Ishikawa (cell line): Measurements from ENCODE around the gene ZRANB2.

Experiments
- EGR1 ChIP-seq: IDR thresholded peaks from 2 replicates; pipeline ENCODE4 v1.6.1; 2012
- EP300 ChIP-seq: IDR thresholded peaks from 2 replicates; pipeline ENCODE4 v1.6.1; 2012; ENCODE audit warnings: borderline replicate concordance
- RAD21 ChIP-seq: IDR thresholded peaks from 2 replicates; pipeline ENCODE4 v1.6.1; 2012; ENCODE audit warnings: low read depth
- TAF1 ChIP-seq: IDR thresholded peaks from 2 replicates; pipeline ENCODE4 v1.6.1; 2012; ENCODE audit warnings: low read depth, mild to moderate bottlenecking
- TCF12 ChIP-seq: IDR thresholded peaks from 2 replicates; pipeline ENCODE4 v1.6.1; 2012; ENCODE audit warnings: low read depth
- TEAD4 ChIP-seq: IDR thresholded peaks from 2 replicates; pipeline ENCODE4 v1.6.1; 2012
- YY1 ChIP-seq: IDR thresholded peaks from 2 replicates; pipeline ENCODE4 v1.6.1; 2012; ENCODE audit warnings: low read depth
- TF ChIP-seq, protein P1 (sequence below): IDR thresholded peaks from 2 replicates; pipeline ENCODE4 v1.6.1; 2012; ENCODE audit warnings: low read depth, mild to moderate bottlenecking
- TF ChIP-seq, protein P2 (sequence below): IDR thresholded peaks from 2 replicates; pipeline ENCODE4 v1.6.1; 2012
- TF ChIP-seq, protein P3 (sequence below): IDR thresholded peaks from 2 replicates; pipeline ENCODE4 v1.6.1; 2012

DNA sequence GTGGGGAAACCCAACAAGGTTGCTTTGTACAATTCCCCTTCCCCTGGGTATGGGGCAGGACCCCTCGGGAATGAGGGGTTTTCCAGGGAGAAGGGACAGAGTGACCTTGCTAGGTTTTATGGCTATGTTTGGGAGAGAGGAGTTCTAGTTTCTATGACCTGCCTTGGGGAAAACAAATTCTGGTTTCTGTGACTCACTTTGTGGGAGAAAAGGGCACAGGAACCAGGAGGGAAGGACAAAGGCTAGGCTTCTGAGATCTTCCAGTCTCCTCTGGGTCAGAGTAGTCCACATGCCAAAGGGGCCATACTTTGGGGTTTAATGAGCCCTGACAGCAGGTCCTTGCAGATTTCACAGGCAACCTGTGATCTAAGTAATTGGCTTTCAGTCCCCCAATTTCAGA lies 27.7 kb downstream of the ZRANB2 start:
- TF ChIP-seq TEAD4 (no peak), EP300 (no peak), YY1 (no peak), TAF1 (no peak), EGR1 (no peak), TCF12 (no peak), RAD21 (no peak)
- TF ChIP-seq, protein P1, sequence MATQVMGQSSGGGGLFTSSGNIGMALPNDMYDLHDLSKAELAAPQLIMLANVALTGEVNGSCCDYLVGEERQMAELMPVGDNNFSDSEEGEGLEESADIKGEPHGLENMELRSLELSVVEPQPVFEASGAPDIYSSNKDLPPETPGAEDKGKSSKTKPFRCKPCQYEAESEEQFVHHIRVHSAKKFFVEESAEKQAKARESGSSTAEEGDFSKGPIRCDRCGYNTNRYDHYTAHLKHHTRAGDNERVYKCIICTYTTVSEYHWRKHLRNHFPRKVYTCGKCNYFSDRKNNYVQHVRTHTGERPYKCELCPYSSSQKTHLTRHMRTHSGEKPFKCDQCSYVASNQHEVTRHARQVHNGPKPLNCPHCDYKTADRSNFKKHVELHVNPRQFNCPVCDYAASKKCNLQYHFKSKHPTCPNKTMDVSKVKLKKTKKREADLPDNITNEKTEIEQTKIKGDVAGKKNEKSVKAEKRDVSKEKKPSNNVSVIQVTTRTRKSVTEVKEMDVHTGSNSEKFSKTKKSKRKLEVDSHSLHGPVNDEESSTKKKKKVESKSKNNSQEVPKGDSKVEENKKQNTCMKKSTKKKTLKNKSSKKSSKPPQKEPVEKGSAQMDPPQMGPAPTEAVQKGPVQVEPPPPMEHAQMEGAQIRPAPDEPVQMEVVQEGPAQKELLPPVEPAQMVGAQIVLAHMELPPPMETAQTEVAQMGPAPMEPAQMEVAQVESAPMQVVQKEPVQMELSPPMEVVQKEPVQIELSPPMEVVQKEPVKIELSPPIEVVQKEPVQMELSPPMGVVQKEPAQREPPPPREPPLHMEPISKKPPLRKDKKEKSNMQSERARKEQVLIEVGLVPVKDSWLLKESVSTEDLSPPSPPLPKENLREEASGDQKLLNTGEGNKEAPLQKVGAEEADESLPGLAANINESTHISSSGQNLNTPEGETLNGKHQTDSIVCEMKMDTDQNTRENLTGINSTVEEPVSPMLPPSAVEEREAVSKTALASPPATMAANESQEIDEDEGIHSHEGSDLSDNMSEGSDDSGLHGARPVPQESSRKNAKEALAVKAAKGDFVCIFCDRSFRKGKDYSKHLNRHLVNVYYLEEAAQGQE = no peak
- TF ChIP-seq, protein P2, sequence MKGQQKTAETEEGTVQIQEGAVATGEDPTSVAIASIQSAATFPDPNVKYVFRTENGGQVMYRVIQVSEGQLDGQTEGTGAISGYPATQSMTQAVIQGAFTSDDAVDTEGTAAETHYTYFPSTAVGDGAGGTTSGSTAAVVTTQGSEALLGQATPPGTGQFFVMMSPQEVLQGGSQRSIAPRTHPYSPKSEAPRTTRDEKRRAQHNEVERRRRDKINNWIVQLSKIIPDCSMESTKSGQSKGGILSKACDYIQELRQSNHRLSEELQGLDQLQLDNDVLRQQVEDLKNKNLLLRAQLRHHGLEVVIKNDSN = no peak
- TF ChIP-seq, protein P3, sequence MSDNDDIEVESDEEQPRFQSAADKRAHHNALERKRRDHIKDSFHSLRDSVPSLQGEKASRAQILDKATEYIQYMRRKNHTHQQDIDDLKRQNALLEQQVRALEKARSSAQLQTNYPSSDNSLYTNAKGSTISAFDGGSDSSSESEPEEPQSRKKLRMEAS = no peak
